ENCODE measurements around the gene MUSTN1.

Gene MUSTN1

GRCh38 chr3:52796411-52796810 lies 38.4 kb downstream of the MUSTN1 start:
- Histone ChIP-seq H3K4me3 (ENCODE audit: low read length) (no peak overlapping the region), H3K4me2 (ENCODE audit: low read depth, low read length) (no peak overlapping the region), H3K9me3 (replicated peaks; ENCODE audit: insufficient read depth, low read length) (no peaks in the 10 kb centered on the region), H2AFZ (ENCODE audit: low read length) (no peak overlapping the region), H3K27ac (ENCODE audit: low read length) (no peak overlapping the region), H3K9ac (ENCODE audit: low read length) (no peak overlapping the region), H4K20me1 (ENCODE audit: insufficient read depth, low read length) (no peaks in the 10 kb centered on the region), H3K36me3 (replicated peaks; ENCODE audit: insufficient read depth, low read length) (no peaks in the 10 kb centered on the region), H3K4me1 (ENCODE audit: low read length) (no peaks in the 10 kb centered on the region), H3K9me2 (replicated peaks; ENCODE audit: insufficient read depth, low read length) (no peaks in the 10 kb centered on the region), H3K27me3 (replicated peaks; ENCODE audit: insufficient read depth, low read length) (no peaks in the 10 kb centered on the region), H3K79me2 (ENCODE audit: low read length) (no peaks in the 10 kb centered on the region), H3F3A (ENCODE audit: insufficient read depth, low read length) (no peaks in the 10 kb centered on the region)
- DNase-seq, result no peak
- TF ChIP-seq, protein P1, sequence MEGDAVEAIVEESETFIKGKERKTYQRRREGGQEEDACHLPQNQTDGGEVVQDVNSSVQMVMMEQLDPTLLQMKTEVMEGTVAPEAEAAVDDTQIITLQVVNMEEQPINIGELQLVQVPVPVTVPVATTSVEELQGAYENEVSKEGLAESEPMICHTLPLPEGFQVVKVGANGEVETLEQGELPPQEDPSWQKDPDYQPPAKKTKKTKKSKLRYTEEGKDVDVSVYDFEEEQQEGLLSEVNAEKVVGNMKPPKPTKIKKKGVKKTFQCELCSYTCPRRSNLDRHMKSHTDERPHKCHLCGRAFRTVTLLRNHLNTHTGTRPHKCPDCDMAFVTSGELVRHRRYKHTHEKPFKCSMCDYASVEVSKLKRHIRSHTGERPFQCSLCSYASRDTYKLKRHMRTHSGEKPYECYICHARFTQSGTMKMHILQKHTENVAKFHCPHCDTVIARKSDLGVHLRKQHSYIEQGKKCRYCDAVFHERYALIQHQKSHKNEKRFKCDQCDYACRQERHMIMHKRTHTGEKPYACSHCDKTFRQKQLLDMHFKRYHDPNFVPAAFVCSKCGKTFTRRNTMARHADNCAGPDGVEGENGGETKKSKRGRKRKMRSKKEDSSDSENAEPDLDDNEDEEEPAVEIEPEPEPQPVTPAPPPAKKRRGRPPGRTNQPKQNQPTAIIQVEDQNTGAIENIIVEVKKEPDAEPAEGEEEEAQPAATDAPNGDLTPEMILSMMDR (IDR thresholded peaks at IDR 0.05; ENCODE audit: low read length), result no peak
- no peak for TF ChIP-seq EZH2 (optimal IDR thresholded peaks at IDR 0.05; ENCODE audit: low read depth, low read length)
- TF ChIP-seq EZH2phosphoT487 (IDR thresholded peaks at IDR 0.05; ENCODE audit: low read length), result no peak

- no peaks in the 10 kb centered on the region for H3K9me3 ChIP-seq (replicated peaks; ENCODE audit: insufficient read depth, low read length)
- TF ChIP-seq EZH2phosphoT487 (IDR thresholded peaks at IDR 0.05; ENCODE audit: low read length) (no peak), EZH2 (optimal IDR thresholded peaks at IDR 0.05; ENCODE audit: low read depth, low read length) (no peak)
- TF ChIP-seq, protein P1 (IDR thresholded peaks at IDR 0.05; ENCODE audit: low read length), result no peak
- H3K9ac ChIP-seq (ENCODE audit: low read length), result no peak overlapping the region
- H3K4me1 ChIP-seq (ENCODE audit: low read length), result no peaks in the 10 kb centered on the region
- no peak for DNase-seq
- no peaks in the 10 kb centered on the region for H3K9me2 ChIP-seq (replicated peaks; ENCODE audit: insufficient read depth, low read length)
- no peaks in the 10 kb centered on the region for H3K27me3 ChIP-seq (replicated peaks; ENCODE audit: insufficient read depth, low read length)
- no peaks in the 10 kb centered on the region for H4K20me1 ChIP-seq (ENCODE audit: insufficient read depth, low read length)
- no peaks in the 10 kb centered on the region for H3K79me2 ChIP-seq (ENCODE audit: low read length)
- no peak overlapping the region for H2AFZ ChIP-seq (ENCODE audit: low read length)
- no peak overlapping the region for H3K4me3 ChIP-seq (ENCODE audit: low read length)
- no peak overlapping the region for H3K4me2 ChIP-seq (ENCODE audit: low read depth, low read length)
- no peak overlapping the region for H3K27ac ChIP-seq (ENCODE audit: low read length)
- no peaks in the 10 kb centered on the region for H3K36me3 ChIP-seq (replicated peaks; ENCODE audit: insufficient read depth, low read length)
- H3F3A ChIP-seq (ENCODE audit: insufficient read depth, low read length), result no peaks in the 10 kb centered on the region
Measured at GRCh38 chr3:52795298-52795900, 39.4 kb downstream of the MUSTN1 start.

DNA sequence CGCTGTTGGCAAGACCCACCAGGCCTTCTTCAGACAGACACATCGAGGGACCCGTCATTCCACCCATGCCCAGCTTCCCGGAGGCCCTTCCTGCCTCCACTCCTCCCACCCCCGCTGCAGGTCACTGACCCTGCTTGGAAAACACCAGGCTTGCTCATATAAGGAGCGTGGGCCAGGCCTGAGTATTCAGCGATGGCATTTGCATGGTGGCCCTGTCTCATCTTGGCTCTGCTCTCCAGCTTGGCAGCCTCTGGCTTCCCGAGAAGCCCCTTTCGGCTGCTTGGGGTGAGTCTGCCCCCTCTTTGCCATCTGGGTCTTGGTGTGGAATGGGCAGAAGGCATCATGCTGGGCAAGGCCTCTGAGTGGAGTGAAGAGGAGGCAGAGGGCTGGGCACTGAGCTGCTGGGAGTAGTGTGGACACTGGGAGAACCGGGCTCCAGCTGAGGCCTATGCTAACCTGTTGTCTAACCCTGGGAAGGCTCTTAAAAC lies 40.2 kb downstream of the MUSTN1 start, which contains the start of gene ITIH3:
ITIH3 (plus strand) TSS at position 185 of the 488 bp plus-strand sequence; CDS start at position 193, 8 bp downstream.
- H3K27ac ChIP-seq (ENCODE audit: low read length), result no peak within 1 kb of the TSS
- H3K27me3 ChIP-seq (replicated peaks; ENCODE audit: insufficient read depth, low read length), result no peaks in the 10 kb centered on the region
- no peaks in the 10 kb centered on the region for H3K9me3 ChIP-seq (replicated peaks; ENCODE audit: insufficient read depth, low read length)
- H3K4me1 ChIP-seq (ENCODE audit: low read length), result no peaks in the 10 kb centered on the region
- H3K36me3 ChIP-seq (replicated peaks; ENCODE audit: insufficient read depth, low read length), result no peaks in the 10 kb centered on the region
- no peak within 1 kb of the TSS for H3K4me2 ChIP-seq (ENCODE audit: low read depth, low read length)
- H3K9me2 ChIP-seq (replicated peaks; ENCODE audit: insufficient read depth, low read length), result no peaks in the 10 kb centered on the region
- no peak within 1 kb of the TSS for H3K4me3 ChIP-seq (ENCODE audit: low read length)
- no peak for DNase-seq
- H2AFZ ChIP-seq (ENCODE audit: low read length), result no peak within 1 kb of the TSS
- H3K79me2 ChIP-seq (ENCODE audit: low read length), result no peaks in the 10 kb centered on the region
- TF ChIP-seq, protein P1 (IDR thresholded peaks at IDR 0.05; ENCODE audit: low read length), result no peak
- no peak for TF ChIP-seq EZH2 (optimal IDR thresholded peaks at IDR 0.05; ENCODE audit: low read depth, low read length)
- no peak for TF ChIP-seq EZH2phosphoT487 (IDR thresholded peaks at IDR 0.05; ENCODE audit: low read length)
- no peaks in the 10 kb centered on the region for H3F3A ChIP-seq (ENCODE audit: insufficient read depth, low read length)
- H4K20me1 ChIP-seq (ENCODE audit: insufficient read depth, low read length), result no peaks in the 10 kb centered on the region
- no peak within 1 kb of the TSS for H3K9ac ChIP-seq (ENCODE audit: low read length)
